HepG2 (cell line): Measurements from ENCODE around the gene LTV1. TPM values are rescaled to one million over a fixed set of nuclear protein-coding genes. Genes with fewer than 3 reads are reported as not detected.

Experiments used
- ATAC-seq: fragments of 200-7000 bp; cut with Tn5 transposase; 3 replicates; pipeline ENCODE4 v1.9.1; 2020; ENCODE audit warnings: mild to moderate bottlenecking, moderate library complexity
- BruUV-seq: library from RNA; stranded (reverse); fragments of 400-500 nt; replicated peaks from 2 replicates; lab custom pipeline; 2021; lab: Mats Ljungman, UMichigan
- CTCF ChIA-PET: fragments of 300-600 bp; formaldehyde crosslinking; extraction: SDS; loops from one replicate; lab custom pipeline; 2021; ENCODE audit warnings: low total read pairs, inconsistent platforms, low intra/inter-chr PET ratio; lab: Yijun Ruan, JAX
- POLR2A ChIA-PET: fragments of 350-600 bp; sonication (Branson Sonifier 250); formaldehyde crosslinking; loops from one replicate; lab custom pipeline; 2020; ENCODE audit warnings: antibody characterized with exemption, inconsistent platforms; lab: Yijun Ruan, JAX
- DNase-seq: peaks from one replicate; pipeline ENCODE4 v3.0.0-alpha.2; 2015; ENCODE audit warnings: low spot score
- FAIRE-seq: peaks from 3 replicates; lab custom pipeline; 2011; peaks lifted over from hg19 to GRCh38; lab: Jason Lieb, UNC
- H2AFZ ChIP-seq: one replicate; pipeline ENCODE4 v1.6.1; 2011; ENCODE audit warnings: low read length, inconsistent platforms
- H3K27ac ChIP-seq: fragments of 300-600 bp; 3 replicates; pipeline ENCODE4 v1.8.0; 2011; ENCODE audit warnings: mixed run types, mild to moderate bottlenecking, mixed read lengths, low read length, inconsistent platforms; ENCODE audit not compliant: insufficient read depth; ENCODE audit errors: extremely low read length
- H3K27me3 ChIP-seq, 2 experiments: fragments of 200-600 bp in 1 of 2; 2 replicates in 1 of 2; 3 replicates in 1 of 2; pipeline versions ENCODE4 v1.6.0 to v1.8.0; 2011; ENCODE audit warnings: low read length in 2 of 2, mild to moderate bottlenecking in 2 of 2, moderate library complexity in 2 of 2, inconsistent platforms in 1 of 2; ENCODE audit not compliant: insufficient read depth in 2 of 2, control insufficient read depth in 1 of 2
- H3K36me3 ChIP-seq, 2 experiments: fragments of 200-600 bp in 1 of 2; replicated peaks in 1 of 2; 2 replicates in 1 of 2; 3 replicates in 1 of 2; pipeline versions ENCODE4 v1.5.1 to v1.8.0; 2011; ENCODE audit warnings: low read length in 2 of 2, inconsistent platforms in 1 of 2; ENCODE audit not compliant: insufficient read depth in 2 of 2, control insufficient read depth in 1 of 2
- H3K4me1 ChIP-seq: 2 replicates; pipeline ENCODE4 v1.5.1; 2012; ENCODE audit warnings: low read length, inconsistent platforms; ENCODE audit not compliant: insufficient read depth
- H3K4me2 ChIP-seq: 2 replicates; pipeline ENCODE4 v1.6.0; 2011; ENCODE audit warnings: low read depth, low read length, inconsistent platforms
- H3K4me3 ChIP-seq, 3 experiments: fragments of 200-600 bp in 1 of 3; sonication (generic), shearing (Covaris generic) in 1 of 3; replicated peaks in 1 of 3; 2 replicates each; pipeline ENCODE4 v1.5.1; 2011 to 2016; ENCODE audit warnings: low read length in 3 of 3, inconsistent platforms in 2 of 3, low read depth in 2 of 3, mild to moderate bottlenecking in 2 of 3, control low read depth in 1 of 3, mixed read lengths in 1 of 3; ENCODE audit not compliant: insufficient read depth in 1 of 3
- H3K79me2 ChIP-seq: one replicate; pipeline ENCODE4 v1.6.1; 2011; ENCODE audit warnings: low read length, inconsistent platforms; ENCODE audit not compliant: insufficient read depth
- H3K9ac ChIP-seq: 2 replicates; pipeline ENCODE4 v1.6.0; 2011; ENCODE audit warnings: mild to moderate bottlenecking, low read depth, low read length, inconsistent platforms; ENCODE audit not compliant: insufficient read depth
- H3K9me3 ChIP-seq: 2 replicates; pipeline ENCODE4 v1.5.1; 2012; ENCODE audit warnings: mild to moderate bottlenecking, low read length
- H4K20me1 ChIP-seq: 2 replicates; pipeline ENCODE4 v1.6.0; 2011; ENCODE audit warnings: inconsistent platforms, mild to moderate bottlenecking, low read length, moderate library complexity; ENCODE audit not compliant: insufficient read depth
- ATF7 ChIP-seq, 2 experiments: fragments of 450-650 bp in 1 of 2; sonication (generic) in 1 of 2; formaldehyde crosslinking in 1 of 2; IDR thresholded peaks; 2 replicates each; pipeline versions ENCODE4 v1.4.0 to v1.6.1; 2016 to 2020; ENCODE audit warnings: antibody characterized with exemption in 1 of 2, mild to moderate bottlenecking in 1 of 2, missing genetic modification reagents in 1 of 2
- CEBPB ChIP-seq: IDR thresholded peaks from 2 replicates; pipeline ENCODE4 v1.6.1; 2011; ENCODE audit warnings: low read depth, low read length, improper control_type of control experiment, borderline replicate concordance
- IRF2 ChIP-seq: IDR thresholded peaks from 2 replicates; pipeline ENCODE4 v1.6.1; 2018; ENCODE audit warnings: missing genetic modification reagents, missing compliant biosample characterization
- MAF1 ChIP-seq: sonication (generic); formaldehyde crosslinking; IDR thresholded peaks from 2 replicates; pipeline ENCODE4 v1.5.0; 2020; ENCODE audit warnings: missing genetic modification reagents, borderline replicate concordance
- MAFF ChIP-seq: IDR thresholded peaks from 2 replicates; pipeline ENCODE4 v1.6.1; 2011; ENCODE audit warnings: low read depth, low read length, improper control_type of control experiment
- MAFK ChIP-seq, 2 experiments: IDR thresholded peaks in 1 of 2; conservative IDR thresholded peaks in 1 of 2; 2 replicates each; pipeline ENCODE4 v1.6.1; 2011; ENCODE audit warnings: improper control_type of control experiment in 2 of 2, low read length in 2 of 2
- PAF1 ChIP-seq: IDR thresholded peaks from 2 replicates; pipeline ENCODE4 v1.6.1; 2016; ENCODE audit warnings: missing genetic modification reagents, missing compliant biosample characterization
- TIGD3 ChIP-seq: sonication (generic); formaldehyde crosslinking; IDR thresholded peaks from 2 replicates; pipeline ENCODE4 v1.5.1; 2020; ENCODE audit warnings: mild to moderate bottlenecking, missing genetic modification reagents, borderline replicate concordance
- ZBTB49 ChIP-seq: sonication (generic); formaldehyde crosslinking; IDR thresholded peaks from 2 replicates; pipeline ENCODE4 v1.4.0; 2020; ENCODE audit warnings: missing genetic modification reagents, borderline replicate concordance
- ZNF264 ChIP-seq: sonication (generic); formaldehyde crosslinking; IDR thresholded peaks from 2 replicates; pipeline ENCODE4 v1.4.0; 2020; ENCODE audit warnings: missing genetic modification reagents
- WGBS: methylation state at CpG from one replicate; pipeline ENCODE4 v1.1.6; 2017; ENCODE audit warnings: low lambda C conversion rate; 5-methylcytosine and 5-hydroxymethylcytosine counted together
- in situ Hi-C: cut with HindIII; loops from 2 replicates; pipeline ENCODE4 v1.10.0; 2017; ENCODE audit warnings: low pct_unique_long_range_greater_than_20kb; ENCODE audit not compliant: extremely low pct_ligation_motif_present
- intact Hi-C: fragments of 100-400 bp; cut with micrococcal nuclease; formaldehyde crosslinking; loops from one replicate; pipeline ENCODE4 v1.10.0; 2022; ENCODE audit not compliant: unreplicated experiment
- polyA plus RNA-seq, 8 experiments: library from polyadenylated mRNA; depleted of rRNA in 3 of 8; stranded (reverse) in 7 of 8; unstranded in 1 of 8; fragments of >200 nt; fragmentation: Illumina TruSeq in 4 of 8; extraction: Trizol in 4 of 8; gene quantifications; 2 replicates each; pipeline versions ENCODE4 v1.2.1 to v1.2.3, GENCODE V29; 2011 to 2016; ENCODE audit warnings: low read depth in 4 of 8, missing spikeins in 1 of 8, mixed read lengths in 1 of 8; ENCODE audit not compliant: insufficient read depth in 1 of 8
- total RNA-seq, 5 experiments: library from RNA; depleted of rRNA; stranded (reverse); fragments of >200 nt; fragmentation: Illumina TruSeq; extraction: Trizol; gene quantifications; 2 replicates each; pipeline ENCODE4 v1.2.3, GENCODE V29; 2016; ENCODE audit warnings: low read depth in 1 of 5

Gene LTV1
- total and polyA plus RNA-seq, 2 of the 13 experiments (the other 11 are each of a cell fraction or from before 2014, with no cell fraction given) = 21.1 to 85.8 TPM

- Histone ChIP-seq H3K27ac (no peak overlapping the region), H2AFZ (no peak overlapping the region), H3K36me3 (peaks cover 7 to 15% of the 10 kb centered on the region in 2 experiments; a peak in 4 of 5 replicates), H3K9ac (no peak overlapping the region), H3K4me2 (no peak overlapping the region), H3K9me3 (no peaks in the 10 kb centered on the region)
- TF ChIP-seq PAF1 (CRISPR knock-in tag) (no peak), MAF1 (CRISPR knock-in tag) (no peak), CEBPB (peak; percentile 7; the same call in 1 of the 2 replicates), MAFK (conservative IDR thresholded peaks at IDR 0.05 in 1 of 2, IDR thresholded peaks at IDR 0.05 in 1 of 2; ENCODE audit: low read length in 2 of 2) (peak; percentile 39 to 76; a peak in 3 of 4 replicates), MAFF (peak; percentile 45; the same call in 1 of the 2 replicates), IRF2 (CRISPR knock-in tag) (no peak)
- TF ChIP-seq, all 625 proteins: peak for 3
- no peak overlapping the region for H3K4me3 ChIP-seq
- no peak for DNase-seq
- intact Hi-C loops = no loop called here
- POLR2A ChIA-PET = no interaction called here
- no TSS peak for BruUV-seq
- no peaks in the 10 kb centered on the region for H3K79me2 ChIP-seq
- no peak for FAIRE-seq
- in situ Hi-C loops = no loop called here
- no peaks in the 10 kb centered on the region for H4K20me1 ChIP-seq
- no peaks in the 10 kb centered on the region; a peak in 1 of 5 replicates for H3K27me3 ChIP-seq
- 96% methylated on average over 2 of the region's 2 CpGs for WGBS
- CTCF ChIA-PET = no interaction called here
- no peaks in the 10 kb centered on the region for H3K4me1 ChIP-seq
- ATAC-seq = no peak
Measured at GRCh38 chr6:143810745-143811144, 32.4 kb upstream of the LTV1 start.

GRCh38 chr6:143811501-143812157 is 31.5 kb upstream of the LTV1 start:
- H3K9ac ChIP-seq = no peak overlapping the region
- FAIRE-seq (no peak), ATAC-seq (no peak), DNase-seq (no peak)
- no peaks in the 10 kb centered on the region; a peak in 1 of 5 replicates for H3K27me3 ChIP-seq
- POLR2A ChIA-PET = no interaction called here
- no peak overlapping the region for H3K4me2 ChIP-seq
- in situ Hi-C loops = no loop called here
- no peak overlapping the region for H3K27ac ChIP-seq
- no peak overlapping the region for H3K4me3 ChIP-seq
- intact Hi-C loops = no loop called here
- H3K9me3 ChIP-seq = no peaks in the 10 kb centered on the region
- 94% methylated on average over 2 of the region's 2 CpGs for WGBS
- H3K79me2 ChIP-seq = no peaks in the 10 kb centered on the region
- CTCF ChIA-PET = no interaction called here
- no peaks in the 10 kb centered on the region for H4K20me1 ChIP-seq
- peak; percentile 81 for TF ChIP-seq ATF7 (IDR thresholded peaks at IDR 0.05)
- TF ChIP-seq ATF7 (CRISPR knock-in tag; IDR thresholded peaks at IDR 0.05) = no peak
- no peak for TF ChIP-seq ZBTB49 (CRISPR knock-in tag)
- no peak for TF ChIP-seq ZNF264 (CRISPR knock-in tag)
- TF ChIP-seq TIGD3 (CRISPR knock-in tag) = no peak
- BruUV-seq = no TSS peak
- H3K4me1 ChIP-seq = no peaks in the 10 kb centered on the region
- no peak overlapping the region for H2AFZ ChIP-seq
- peaks cover 6 to 15% of the 10 kb centered on the region in 2 experiments; a peak in 4 of 5 replicates for H3K36me3 ChIP-seq
